ENCODE data around the gene NYAP2.

The NYAP2 gene

DNA sequence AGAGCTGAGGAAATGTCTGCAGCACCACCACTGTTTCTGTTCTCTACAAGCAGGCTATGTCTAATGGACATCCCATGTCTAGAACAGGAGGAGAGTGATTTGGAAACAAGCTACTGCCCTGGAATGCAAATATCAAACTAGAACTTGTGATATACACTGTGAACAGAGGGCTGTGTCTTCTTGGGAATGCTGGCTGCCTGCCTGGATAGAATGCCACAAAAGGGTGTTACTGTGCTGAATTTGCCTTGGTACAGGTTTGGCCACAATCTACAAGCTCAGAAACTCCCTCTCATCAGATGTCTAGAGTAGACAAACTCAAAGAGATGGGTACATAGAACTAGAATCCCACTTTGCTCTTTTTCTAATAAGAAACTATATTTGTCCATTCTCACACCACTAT lies 170.5 kb downstream of the NYAP2 start:
- no peak for DNase-seq

DNA sequence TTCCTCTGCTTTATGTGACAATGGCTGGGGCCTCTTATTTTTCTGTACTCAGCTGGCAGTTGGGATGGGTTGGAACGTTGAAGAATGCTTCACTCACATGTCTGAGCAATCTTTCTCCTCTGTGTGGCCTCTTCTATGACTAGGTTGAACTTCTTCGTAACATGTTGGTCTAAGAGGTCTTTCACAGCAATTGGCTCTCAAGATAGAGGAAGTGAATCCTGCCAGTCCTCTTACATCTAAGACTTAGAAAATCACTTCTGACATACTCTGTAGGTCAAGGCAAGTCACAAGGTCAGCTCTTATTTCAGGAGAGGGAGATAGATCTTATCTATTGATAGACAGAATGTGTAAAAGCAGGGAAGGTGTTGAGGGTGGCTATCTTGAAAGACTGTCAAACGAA lies 174.1 kb downstream of the NYAP2 start:
- DNase-seq = no peak

DNA sequence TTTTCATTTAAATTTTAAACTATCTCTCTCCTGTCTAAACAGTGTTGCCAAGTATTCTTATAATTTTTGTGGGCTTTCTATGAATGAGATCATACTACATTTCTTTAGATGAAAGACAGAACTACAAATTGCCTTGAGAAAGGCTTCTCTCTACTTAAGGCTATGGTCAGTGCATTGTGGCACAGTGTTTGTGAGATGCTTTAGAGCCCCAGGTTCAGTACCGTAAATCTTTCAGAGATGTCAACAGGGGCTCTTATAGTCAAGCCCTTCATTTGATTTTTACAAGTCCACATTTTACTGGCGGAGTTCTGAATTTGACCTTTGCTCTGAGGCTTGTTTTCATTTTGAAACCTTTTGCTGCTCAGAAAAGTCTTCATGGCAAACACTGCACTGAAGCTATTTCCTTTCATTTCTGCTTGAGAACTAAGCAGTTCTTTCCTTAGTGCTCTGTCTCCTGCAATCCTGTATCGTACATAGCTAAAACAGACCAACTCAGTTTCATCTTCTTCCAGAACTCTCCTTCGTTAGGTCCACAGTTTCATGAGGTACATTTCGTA lies 175.2 kb downstream of the NYAP2 start:
- no peak for DNase-seq

DNA sequence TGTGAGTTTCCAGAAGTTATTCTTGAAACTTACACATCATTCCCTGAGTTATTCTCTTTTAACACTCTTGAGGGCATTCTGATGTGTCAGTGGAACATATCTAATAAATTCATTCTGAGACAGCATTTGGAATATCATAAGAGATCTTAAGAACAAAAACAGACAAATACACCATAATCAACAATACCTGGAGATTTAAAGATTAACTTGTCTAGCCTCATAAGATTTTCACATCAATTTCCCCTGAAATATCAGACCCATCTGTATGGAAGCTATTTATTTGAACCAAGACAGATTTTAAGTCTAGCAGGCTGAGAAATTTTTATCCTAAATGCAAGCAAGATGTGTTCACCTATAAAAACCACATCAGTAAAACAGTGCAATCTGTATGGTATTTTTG lies 181.6 kb downstream of the NYAP2 start:
- DNase-seq = no peak

DNA sequence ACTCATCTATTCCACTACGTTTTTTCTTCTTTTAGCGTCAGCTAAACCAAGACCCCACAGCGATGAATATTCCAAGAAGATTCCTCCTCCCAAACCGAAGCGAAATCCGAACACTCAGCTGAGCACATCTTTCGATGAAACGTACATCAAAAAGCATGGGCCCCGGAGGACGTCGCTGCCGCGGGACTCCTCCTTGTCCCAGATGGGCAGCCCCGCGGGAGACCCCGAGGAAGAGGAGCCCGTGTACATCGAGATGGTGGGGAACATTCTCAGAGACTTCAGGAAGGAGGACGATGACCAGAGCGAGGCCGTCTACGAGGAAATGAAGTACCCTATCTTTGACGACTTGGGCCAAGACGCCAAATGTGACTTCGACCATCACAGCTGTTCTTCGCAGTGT lies 182.4 kb downstream of the NYAP2 start:
- DNase-seq = no peak

DNA sequence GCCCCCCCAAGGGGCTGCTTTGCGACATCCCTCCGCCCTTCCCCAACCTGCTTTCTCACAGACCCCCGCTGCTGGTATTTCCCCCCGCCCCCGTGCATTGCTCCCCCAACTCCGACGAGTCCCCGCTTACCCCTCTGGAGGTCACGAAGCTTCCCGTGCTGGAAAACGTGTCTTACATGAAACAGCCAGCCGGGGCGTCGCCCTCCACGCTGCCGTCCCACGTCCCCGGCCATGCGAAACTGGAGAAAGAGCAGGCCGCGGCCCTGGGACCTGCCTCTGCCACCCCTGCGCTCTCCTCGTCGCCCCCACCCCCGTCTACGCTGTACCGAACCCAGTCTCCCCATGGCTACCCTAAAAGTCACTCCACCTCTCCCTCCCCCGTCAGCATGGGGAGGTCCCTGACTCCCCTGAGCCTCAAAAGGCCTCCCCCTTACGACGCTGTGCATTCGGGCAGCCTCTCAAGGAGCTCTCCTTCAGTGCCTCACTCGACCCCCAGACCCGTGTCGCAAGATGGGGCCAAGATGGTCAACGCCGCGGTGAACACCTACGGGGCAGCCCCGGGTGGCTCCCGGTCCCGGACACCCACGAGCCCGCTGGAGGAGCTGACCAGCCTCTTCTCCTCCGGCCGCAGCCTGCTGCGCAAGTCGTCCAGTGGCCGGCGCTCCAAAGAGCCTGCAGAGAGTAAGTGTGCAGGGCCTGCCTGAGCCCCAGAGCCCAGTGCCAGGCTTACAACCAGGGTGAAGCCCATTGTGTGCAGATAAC lies 183.0 kb downstream of the NYAP2 start:
- no peak for DNase-seq

DNA sequence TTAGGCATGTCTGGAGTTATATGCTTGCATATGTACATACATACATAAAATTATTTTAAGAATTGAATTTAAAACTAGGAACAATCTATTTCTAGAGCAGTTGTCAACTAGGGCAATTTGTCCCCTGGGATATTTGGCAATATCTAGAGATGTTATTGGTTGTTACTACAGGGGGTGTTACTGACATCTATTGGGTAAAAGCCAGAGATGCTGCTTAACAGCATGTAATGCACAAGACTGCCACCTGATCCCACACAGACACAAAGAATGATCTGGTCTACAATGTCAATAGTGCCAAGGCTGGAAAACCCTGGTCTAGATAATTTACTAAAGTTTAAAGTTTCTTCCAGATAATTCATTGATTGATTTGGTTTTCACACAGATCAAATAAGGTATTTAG lies 185.3 kb downstream of the NYAP2 start:
- DNase-seq = no peak

DNA sequence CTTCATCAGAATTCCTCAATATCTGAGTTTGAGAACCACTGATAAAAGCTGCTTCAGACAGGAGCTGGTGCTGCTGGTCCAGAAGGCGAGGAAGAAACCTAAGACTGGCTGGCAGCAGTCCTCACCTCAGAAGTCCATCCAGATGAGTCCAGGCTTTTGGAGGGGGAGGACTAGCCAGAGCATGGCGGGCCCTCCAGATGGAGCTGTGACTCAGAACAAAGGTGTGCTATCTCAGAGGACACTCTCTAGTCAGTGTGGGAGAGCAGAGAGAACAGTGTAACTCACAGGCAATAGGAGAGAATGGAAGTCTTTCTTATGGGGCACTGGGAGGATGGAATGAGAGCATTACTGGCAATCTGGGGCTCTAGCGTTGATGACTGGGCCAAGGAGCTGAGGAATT lies 191.4 kb downstream of the NYAP2 start:
- no peak for DNase-seq

DNA sequence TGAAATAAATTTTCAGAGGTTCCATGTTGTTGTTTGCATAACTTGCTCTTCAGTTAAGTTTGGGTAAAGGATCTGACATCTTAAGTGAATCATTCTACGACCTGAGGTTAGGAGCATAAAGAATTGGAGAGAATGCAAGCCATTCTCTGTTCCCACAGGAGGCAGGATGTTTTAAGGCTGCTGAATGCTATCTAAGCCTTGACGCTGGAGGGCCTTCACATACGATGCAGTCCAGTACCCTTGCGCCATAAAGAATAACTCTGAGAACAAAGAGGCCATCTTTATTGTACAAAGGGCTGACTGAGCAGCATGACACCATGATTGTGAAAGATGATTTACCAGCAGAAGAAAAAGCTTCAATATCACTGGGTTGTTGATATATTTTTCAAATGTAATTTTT lies 198.4 kb downstream of the NYAP2 start:
- no peak for DNase-seq

DNA sequence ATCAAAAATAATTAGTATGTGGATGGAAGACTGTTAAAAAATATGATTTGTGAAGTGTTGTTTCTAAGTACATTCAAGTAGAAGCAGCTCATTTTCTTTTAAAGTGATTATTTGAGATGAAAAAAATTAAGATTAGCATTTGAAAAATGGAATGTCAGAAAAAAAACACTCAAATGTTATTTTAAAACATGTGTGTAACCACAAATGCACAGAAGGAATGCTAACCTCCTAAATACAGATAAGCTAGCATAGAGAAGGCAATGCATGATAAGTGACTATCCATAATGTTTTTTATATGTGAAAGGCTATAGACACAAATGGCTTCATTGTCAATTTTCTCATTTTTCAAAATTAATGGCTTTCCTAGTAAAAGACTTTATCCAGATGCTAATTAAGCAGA lies 198.9 kb downstream of the NYAP2 start:
- DNase-seq = no peak

DNA sequence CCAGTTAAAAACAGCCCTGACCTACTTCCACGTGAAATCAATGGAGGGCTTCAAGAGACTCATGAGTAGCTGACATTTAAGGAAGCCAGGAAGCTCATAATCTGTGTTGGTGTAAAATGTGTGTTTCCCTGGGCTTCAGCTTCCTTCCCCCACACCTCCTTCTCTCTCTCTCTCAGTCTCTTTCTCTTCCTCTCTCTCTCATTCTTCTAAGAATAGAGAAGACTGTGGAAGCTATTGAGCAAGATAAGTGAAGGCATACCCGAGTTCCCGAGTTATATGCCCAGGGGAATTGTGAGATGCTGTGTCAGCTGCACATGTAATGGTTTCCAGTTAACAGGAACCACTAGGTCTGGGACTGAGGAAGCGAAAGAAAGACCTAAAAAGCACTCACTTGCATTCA lies 199.4 kb downstream of the NYAP2 start:
- no peak for DNase-seq

DNA sequence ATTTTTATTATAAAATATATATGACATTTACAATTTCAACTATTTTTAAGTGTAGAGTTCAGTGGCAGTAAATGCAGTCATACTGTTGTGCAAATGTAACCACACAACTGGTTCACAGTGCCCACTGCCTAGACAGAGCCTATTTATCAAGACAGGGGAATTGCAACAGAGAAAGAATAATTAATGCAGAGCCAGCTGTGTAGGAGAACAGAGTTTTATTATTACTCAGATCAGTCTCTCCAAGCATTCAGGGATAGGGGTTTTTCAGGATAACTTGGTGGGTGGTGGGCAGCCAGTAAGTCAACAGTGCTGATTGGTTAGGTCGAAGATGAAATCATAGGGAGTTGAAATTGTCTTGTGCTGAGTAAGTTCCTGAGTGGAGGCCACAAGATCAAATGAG lies 200.3 kb downstream of the NYAP2 start:
- no peak for DNase-seq

DNA sequence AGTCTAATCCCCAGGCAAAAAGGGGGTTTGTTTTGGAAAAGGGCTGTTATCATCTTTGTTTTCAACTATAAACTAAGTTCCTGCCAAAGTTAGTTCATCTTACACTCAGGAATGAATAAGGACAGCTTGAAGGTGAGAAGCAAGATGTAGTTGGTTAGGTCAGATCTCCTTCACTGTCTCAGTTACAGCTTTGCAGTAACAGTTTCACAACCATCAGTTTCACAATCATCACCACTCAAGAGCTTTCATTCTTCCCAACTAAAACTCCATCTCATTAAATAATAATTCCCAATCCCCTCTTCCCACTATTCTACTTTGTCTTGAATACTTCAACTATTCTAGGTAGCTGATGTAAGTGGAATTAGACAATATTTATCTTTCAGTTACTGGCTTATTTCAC lies 200.9 kb downstream of the NYAP2 start:
- no peak for DNase-seq

DNA sequence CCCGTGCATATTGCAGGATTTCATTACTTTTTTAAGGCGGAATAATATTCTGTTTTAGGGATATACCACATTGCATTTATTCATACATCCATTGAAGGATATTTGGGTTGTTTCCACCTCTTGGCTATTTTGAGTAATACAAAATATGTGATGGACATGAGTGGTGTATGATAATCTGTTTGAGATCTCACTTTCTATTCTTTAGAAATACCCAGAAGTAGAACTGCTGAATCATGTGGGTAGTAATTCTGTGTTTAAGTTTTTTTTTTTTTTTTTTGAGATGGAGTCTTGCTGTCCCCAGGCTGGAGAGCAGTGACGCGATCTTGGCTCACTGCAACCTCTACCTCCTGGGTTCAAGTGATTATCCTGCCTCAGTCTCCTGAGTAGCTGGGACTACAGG lies 201.4 kb downstream of the NYAP2 start:
- DNase-seq = no peak

DNA sequence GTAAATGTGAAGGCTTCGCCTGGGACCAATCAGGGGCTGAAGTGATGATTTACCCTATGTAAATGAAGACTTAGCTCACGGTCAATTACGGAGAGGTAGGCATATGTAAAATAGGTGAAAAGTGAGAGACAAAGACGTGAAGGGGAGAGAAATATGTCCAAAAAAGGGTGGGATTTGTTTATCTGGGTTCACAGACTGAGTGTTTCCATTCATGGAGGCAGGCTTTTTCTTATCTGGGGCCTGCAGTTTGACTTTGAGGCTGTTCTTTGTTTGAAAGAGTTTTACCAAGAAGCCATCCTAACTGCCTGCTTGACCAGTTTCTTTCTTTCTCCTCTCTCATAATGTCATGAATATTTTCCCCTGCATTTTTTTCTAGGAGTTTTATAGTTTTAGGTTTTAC lies 202.7 kb downstream of the NYAP2 start:
- no peak for DNase-seq

DNA sequence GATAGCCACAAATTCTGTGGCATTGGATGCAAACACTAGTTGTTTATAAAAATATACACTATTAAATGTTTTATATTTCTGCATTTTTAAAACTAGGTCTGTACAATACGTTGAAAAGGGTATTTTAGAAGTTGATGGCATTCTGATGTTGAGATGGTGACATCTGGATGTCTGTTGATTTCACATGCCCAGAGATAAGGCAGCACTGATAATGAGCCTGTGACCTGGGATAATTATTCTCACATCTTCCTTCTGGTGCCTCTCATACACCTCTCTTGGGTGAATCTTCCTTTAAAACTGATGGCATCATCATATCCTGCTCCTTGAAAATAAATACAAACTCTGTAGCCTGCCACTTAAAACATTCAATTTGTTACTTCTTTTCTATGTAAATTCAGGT lies 208.6 kb downstream of the NYAP2 start:
- no peak for DNase-seq

DNA sequence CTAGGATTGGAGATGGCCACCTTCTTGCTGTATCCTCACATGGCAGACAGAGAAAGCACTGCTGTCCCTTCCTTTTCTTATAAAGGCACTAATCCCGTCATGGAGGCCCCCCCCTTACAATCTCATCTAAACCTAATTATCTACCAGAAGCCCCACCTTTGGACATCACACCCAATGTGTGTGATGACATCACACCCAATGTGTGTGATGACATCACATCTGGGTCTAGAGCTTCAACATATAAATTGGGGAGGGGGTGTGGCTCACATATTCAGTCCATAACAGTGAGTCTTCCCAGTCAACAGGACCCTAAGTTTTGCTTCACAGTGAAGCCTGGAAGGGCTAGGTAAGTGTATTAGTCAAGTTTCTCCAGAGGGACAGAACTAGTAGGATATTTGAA lies 213.1 kb downstream of the NYAP2 start:
- DNase-seq = no peak

DNA sequence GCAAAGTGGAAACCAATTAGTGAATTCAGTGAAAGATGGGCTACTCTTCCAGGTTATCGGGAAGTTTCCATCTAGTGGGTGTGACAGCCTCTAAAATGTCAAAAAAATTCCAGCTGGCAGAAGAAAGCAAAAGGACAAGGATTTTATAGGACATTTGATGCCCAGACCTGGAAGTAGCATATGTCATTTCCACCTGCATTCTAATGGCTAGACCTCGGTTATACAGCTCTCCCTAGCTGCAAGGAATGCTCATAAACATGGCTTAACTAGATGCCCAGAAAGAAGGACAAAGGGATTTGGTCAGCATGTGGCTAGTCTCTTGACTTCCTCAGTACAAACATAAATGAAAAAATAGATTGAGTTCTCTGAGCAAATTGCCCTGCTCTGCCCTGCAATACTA lies 215.4 kb downstream of the NYAP2 start:
- no peak for DNase-seq

DNA sequence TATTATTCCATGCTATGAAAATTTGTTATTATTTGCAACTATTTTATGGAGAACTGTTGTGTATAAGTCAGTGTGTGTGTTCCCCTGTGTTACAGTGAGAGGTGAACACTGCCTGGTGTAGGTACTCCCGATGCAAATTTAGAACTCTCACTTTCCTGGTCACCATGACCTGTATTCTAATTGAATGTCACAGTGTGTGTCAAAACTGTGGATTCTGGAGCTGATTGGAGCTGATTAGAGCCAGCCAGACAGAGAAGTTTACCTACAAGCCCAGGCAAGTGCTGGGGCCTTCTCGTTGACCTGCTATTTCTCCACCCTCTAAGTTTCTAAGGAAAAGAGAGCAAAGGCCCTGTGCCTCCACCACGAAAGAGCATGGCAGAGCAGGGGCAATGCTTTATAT lies 216.0 kb downstream of the NYAP2 start:
- DNase-seq = no peak

DNA sequence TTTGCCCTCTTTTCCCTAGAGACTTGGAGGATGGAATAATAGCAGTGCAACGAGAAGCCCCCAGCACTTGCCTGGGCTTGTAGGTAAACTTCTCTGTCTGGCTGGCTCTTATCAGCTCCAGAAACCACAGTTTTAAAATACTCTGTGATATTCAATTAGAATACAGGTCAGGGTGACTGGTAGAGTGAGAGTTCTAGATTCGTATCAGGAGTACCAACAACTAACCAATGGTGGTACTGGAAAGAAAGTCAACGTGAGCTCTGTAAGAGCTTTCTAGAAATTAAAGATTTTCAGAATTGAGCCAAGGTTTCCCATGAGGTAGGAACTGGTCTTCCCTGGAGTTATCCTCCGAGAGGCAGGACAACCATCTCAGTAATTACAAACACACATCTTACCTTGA lies 216.9 kb downstream of the NYAP2 start:
- DNase-seq = no peak

DNA sequence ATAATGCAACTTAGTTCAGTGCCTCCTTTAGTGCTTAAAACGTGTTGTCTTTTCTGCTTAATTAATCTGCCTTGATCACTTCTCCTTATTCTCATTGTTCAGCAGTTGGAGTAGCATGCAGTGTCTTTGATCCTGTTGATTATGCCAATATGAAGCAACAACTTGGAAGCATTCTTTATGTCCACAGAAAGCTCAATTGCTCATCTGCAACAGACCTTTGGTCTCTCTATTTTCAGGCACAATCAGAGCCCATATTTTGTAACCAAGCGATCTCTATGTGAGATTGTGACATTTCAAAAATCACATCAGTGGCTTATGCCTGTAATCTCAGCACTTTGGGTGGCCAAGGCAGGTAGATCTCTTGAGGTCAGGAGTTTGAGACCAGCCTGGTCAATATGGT lies 217.3 kb downstream of the NYAP2 start:
- no peak for DNase-seq

DNA sequence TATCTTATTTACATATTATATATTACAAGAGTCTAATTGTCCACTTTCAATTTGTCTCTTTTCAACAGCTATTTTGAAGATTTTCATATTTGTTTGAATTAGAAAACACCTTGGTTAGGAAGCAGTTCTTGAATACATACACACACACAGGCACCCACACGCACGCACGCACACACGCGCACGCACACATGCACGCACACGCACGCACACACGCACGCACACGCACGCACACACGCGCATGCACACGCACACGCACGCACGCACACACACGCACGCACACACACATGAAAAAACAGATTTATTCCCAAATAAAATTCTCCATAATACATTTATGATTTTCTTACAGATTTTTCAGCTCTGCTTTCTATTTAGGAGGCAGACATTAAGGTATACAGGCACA lies 220.7 kb downstream of the NYAP2 start:
- DNase-seq = no peak

DNA sequence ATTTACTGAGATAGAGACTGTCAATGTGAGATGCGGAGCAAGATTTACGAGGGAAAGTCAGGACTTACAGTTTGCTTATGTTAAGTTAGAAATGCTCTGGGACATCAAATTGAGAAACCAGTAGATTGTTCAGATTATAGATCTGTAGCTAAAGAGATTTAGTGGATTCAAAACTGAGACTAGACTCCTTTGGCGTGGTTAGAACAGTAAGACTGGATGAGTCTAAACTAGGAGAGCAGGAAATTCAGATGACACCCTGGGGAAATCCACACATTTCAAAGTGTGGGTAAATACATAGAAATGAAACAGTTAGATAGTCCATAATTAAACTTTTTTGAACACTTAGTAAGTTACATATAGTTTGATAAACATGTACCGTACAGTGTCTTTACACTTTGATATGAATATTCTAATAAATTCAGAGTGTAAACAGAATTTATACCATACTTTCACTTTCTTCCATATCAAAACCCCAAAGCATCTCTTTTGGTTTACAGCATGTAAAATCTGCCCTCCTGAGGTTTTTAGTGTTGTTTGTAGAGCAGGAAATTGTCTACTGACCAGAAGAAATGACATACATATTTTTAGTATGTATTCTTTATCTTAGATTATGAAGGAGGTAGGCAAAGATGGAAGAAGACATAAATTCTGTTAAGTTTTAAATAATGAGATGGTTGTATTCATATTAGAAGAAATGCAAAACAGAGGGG lies 231.5 kb downstream of the NYAP2 start:
- no peak for DNase-seq

DNA sequence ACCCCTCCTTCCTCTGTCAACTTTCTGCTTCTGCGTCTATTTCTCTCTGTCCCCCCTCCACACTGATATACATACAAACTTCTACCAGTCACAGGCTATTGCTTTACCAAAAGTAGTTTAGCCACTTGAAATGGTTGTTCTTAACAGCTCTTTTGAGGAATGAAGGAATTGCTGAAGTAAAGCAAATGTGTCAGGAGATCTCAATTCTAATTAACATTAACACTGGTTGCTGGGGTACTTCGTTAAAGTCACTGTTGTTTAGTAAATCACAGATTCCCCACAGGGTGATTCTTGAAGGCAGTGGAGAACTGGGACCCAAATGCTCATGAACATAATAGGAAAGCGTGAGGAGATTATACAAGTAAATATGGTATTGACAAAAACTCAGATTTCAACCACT lies 232.8 kb downstream of the NYAP2 start:
- no peak for DNase-seq

DNA sequence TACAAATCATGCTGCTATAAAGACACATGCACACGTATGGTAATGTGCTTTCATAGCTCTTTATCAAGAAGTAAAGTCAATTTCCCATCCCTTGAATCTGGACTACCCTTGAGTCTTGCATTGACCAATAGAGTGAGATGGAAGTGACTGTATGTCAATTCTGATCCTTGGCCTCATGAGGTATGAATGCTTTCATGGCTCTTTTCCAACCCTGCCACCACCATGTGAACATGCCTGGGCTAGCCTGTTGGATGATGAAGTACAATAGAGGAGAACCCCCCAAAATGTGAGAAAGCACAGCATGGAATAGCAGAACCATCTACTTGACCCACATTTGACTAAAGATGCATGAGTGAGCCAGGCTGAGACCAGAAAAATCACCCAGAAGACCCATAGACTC lies 237.0 kb downstream of the NYAP2 start:
- DNase-seq = no peak
